Thoracic aorta (tissue), 2 donors: ENCODE measurements around the gene CBLB. TPM values are rescaled to one million over a fixed set of nuclear protein-coding genes. Genes with fewer than 3 reads are reported as not detected.
"Not testable (repeated sequence)": the region's sequence is repeated elsewhere in the genome, so short reads cannot be mapped to it uniquely, and the experiment has no call there.

Source experiments
- ATAC-seq: fragments of 150-250 bp; one replicate; pipeline ENCODE4 v1.8.0; 2017; ENCODE audit warnings: low read depth; ENCODE audit not compliant: insufficient number of reproducible peaks, low FRiP score
- DNase-seq: peaks from one replicate; pipeline ENCODE4 v3.0.0-alpha.2; 2020; ENCODE audit warnings: low spot score
- H3K27ac ChIP-seq, 2 donors: fragments of 200-600 bp; sonication (generic); 1 replicate in 1 of 2; 2 replicates in 1 of 2; pipeline ENCODE4 v1.5.1; 2016; ENCODE audit warnings: mild to moderate bottlenecking in 2 of 2, moderate library complexity in 2 of 2
- H3K27me3 ChIP-seq: fragments of 200-600 bp; sonication (generic); replicated peaks from 2 replicates; pipeline ENCODE4 v1.6.0; 2016; ENCODE audit warnings: mild to moderate bottlenecking; ENCODE audit not compliant: insufficient read depth
- H3K36me3 ChIP-seq: fragments of 200-600 bp; sonication (generic); one replicate; pipeline ENCODE4 v1.5.1; 2016
- H3K4me1 ChIP-seq, 2 donors: fragments of 200-600 bp; sonication (generic); 1 replicate in 1 of 2; 2 replicates in 1 of 2; pipeline versions ENCODE4 v1.5.1 to v1.6.0; 2016; ENCODE audit warnings: low read depth in 2 of 2, mild to moderate bottlenecking in 1 of 2; ENCODE audit not compliant: control insufficient read depth in 1 of 2
- H3K4me3 ChIP-seq: fragments of 200-600 bp; sonication (generic); 2 replicates; pipeline ENCODE4 v1.5.1; 2016; ENCODE audit warnings: mild to moderate bottlenecking
- H3K9me3 ChIP-seq: fragments of 200-600 bp; sonication (generic); 2 replicates; pipeline ENCODE4 v1.5.1; 2016
- CTCF ChIP-seq: fragments of 200-600 bp; sonication (generic); IDR thresholded peaks from one replicate; pipeline ENCODE4 v1.5.1; 2019; ENCODE audit warnings: antibody characterized with exemption
- total RNA-seq, 2 donors: library from RNA; depleted of rRNA; stranded (reverse); fragments of >200 nt; gene quantifications; one replicate each; pipeline versions ENCODE4 v1.1.0 to v1.2.3, GENCODE V29; 2016

Gene CBLB
- total RNA-seq, 2 donors from 2014 or later, result 51.0 to 145 TPM

- Histone ChIP-seq H3K27me3 (no peaks in the 10 kb centered on the region), H3K36me3 (no peaks in the 10 kb centered on the region), H3K9me3 (no peaks in the 10 kb centered on the region), H3K4me3 (no peak overlapping the region), H3K4me1 (peaks cover 20 to 39% of the 10 kb centered on the region in 2 donors), H3K27ac (peak overlapping the region; percentile 1 to 21)
- DNase-seq, result no peak
- TF ChIP-seq CTCF, result no peak
- ATAC-seq, result no peak
Measured at GRCh38 chr3:105824129-105824528, 44.7 kb downstream of the CBLB start.

DNA sequence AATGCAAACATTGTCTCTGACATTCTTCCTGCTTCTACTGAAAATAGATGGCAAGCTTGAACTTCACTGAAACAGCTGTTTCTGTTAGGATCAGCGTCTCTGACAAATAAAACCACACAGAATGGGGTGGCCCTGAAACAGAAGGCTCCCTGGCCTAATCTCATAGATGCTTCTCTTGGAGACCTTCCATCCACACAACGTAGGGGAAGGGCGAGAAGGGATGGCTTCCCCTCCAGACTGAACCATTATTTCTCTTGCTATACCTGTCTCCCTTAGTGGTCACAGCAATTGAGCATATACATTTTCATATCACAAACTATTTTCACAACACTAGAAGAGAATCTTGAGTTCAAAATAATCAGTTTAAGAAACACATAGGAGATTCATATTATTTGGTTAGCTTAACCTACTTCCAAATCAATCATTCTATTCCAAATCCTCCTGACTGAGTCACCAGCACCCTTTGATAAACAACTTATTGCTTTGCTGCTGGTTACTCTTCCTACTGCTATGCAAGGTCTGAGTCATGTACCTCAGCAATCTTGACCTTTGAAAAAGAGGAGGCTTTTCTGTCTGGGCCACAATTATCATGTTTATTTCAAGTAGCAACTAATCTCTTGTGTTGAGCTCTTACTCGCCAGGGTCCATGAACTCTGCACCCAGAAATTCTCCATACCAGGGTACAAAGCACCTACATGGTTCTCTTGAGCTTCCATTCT lies 45.5 kb downstream of the CBLB start:
- peak overlapping the region; percentile 21 to 36 for H3K27ac ChIP-seq
- no peaks in the 10 kb centered on the region for H3K27me3 ChIP-seq
- no peaks in the 10 kb centered on the region for H3K9me3 ChIP-seq
- no peaks in the 10 kb centered on the region for H3K36me3 ChIP-seq
- H3K4me1 ChIP-seq, result peaks cover 20 to 39% of the 10 kb centered on the region in 2 donors
- DNase-seq (peak; percentile 5), ATAC-seq (no peak)
- no peak for TF ChIP-seq CTCF
- H3K4me3 ChIP-seq, result no peak overlapping the region

DNA sequence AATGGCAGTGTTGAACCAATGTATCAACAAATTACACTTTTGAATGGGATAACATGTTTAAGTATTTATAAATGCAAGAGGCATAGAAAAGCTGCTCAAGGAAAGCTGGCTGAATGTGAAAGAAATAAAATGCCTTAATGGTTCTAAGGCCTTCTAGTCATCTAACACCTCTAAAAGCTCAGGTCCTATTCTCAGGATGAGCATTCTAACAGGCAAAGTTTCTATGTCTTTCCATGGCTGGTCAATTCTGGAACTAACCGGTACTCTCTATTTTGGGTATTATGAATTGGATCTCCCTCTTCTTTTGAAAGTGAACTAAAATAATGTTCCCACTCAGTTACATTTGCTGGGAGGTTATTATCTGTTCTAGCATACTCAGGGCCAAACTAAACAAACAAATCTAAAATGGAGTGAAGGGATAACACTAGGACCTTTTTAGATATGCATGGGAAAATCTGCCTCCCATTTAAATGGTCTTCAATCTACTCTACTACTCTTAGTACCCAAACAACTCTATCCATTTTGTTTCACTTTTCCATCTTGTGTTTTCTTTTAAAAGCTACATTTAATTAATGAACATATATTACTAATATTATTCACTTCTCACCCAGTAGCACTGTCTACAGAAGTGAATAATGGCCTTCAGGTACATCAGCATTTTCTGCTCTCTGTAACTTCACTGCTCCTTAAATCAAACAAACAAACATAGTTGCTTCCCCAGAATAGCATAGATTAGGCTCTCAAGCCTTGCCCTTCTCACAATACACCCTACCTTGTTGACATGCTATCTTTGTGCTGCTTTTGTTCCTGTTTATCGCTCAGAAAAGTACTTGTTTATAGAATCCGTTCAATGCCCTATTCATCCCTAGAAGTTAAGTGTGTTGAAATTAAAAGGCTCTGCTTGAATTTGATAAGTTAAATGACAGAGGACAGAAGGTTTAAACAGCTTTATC lies 46.4 kb downstream of the CBLB start:
- no peaks in the 10 kb centered on the region for H3K36me3 ChIP-seq
- no peak for TF ChIP-seq CTCF
- peaks cover 15 to 31% of the 10 kb centered on the region in 2 donors for H3K4me1 ChIP-seq
- no peaks in the 10 kb centered on the region for H3K9me3 ChIP-seq
- peak overlapping the region; percentile 21 to 47 for H3K27ac ChIP-seq
- ATAC-seq (no peak), DNase-seq (no peak)
- H3K4me3 ChIP-seq, result no peak overlapping the region
- H3K27me3 ChIP-seq, result no peaks in the 10 kb centered on the region

DNA sequence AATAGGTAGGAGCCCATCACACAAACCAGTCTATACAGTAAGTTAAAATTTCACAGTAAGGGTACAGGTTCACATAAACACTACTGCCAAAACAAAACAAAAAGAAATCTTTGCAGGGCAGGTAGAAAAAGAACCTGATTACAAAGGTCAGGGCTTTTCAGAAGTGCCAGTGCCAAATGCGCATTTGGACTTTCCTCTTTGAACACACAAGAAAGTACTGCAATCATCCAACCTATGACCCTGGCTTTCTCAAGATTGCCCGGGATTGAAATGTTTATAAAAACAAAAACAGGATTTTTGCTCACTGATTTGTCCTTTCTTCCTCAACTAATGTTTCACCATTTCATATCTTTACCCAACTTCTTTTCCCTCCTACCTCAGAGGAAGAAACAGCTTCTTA lies 47.4 kb downstream of the CBLB start:
- Histone ChIP-seq H3K36me3 (no peaks in the 10 kb centered on the region), H3K27me3 (no peaks in the 10 kb centered on the region), H3K4me3 (no peak overlapping the region), H3K9me3 (no peaks in the 10 kb centered on the region), H3K27ac (no peak overlapping the region), H3K4me1 (peaks cover 15 to 35% of the 10 kb centered on the region in 2 donors)
- DNase-seq (no peak), ATAC-seq (no peak)
- no peak for TF ChIP-seq CTCF

DNA sequence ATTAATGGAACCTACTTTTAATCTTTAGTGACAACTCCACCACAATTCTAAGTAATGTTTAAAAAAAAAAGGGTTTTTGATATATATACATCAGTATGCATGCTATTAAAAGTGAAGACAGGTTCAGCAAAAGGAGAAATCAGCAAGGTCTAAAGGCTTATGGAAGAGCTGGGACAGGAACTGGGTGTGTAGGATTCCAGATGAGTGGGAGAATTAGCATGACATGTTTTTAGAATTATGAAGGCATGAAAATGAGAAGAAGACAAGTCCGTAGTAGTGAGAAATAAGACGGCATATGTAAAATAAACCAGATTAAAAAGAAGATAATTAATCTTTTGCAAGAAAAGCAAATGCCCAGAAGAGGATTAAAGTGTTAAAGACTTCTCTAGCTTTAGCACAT lies 52.0 kb downstream of the CBLB start:
- no peak for ATAC-seq

GRCh38 chr3:105815331-105815730 lies 53.5 kb downstream of the CBLB start:
- not testable (repeated sequence) for DNase-seq, ATAC-seq
- peaks cover 6 to 10% of the 10 kb centered on the region in 2 donors for H3K4me1 ChIP-seq

More for the DNA sequence above, 52.0 kb downstream of the CBLB start:
- Histone ChIP-seq H3K27me3 (no peaks in the 10 kb centered on the region), H3K9me3 (no peaks in the 10 kb centered on the region), H3K36me3 (no peaks in the 10 kb centered on the region), H3K4me1 (peaks cover 8 to 17% of the 10 kb centered on the region in 2 donors), H3K4me3 (no peak overlapping the region), H3K27ac (no peak overlapping the region)
- TF ChIP-seq CTCF, result no peak
- no peak for DNase-seq

More at GRCh38 chr3:105815331-105815730, 53.5 kb downstream of the CBLB start:
- not testable (repeated sequence) for H3K4me3 ChIP-seq, H3K27ac ChIP-seq, H3K36me3 ChIP-seq, H3K27me3 ChIP-seq, H3K9me3 ChIP-seq
